Testis (tissue), 3 donors: ENCODE measurements around the gene SLC13A4. TPM values are rescaled to one million over a fixed set of nuclear protein-coding genes. Genes with fewer than 3 reads are reported as not detected.
A peak's percentile ranks its signal among the peaks of the same experiment; 100 is the strongest.

Experiments used
- DNase-seq: peaks from one replicate; pipeline ENCODE4 v3.0.0-alpha.2; 2019
- H3K27ac ChIP-seq, 2 donors: fragments of 200-600 bp; sonication (generic); one replicate each; pipeline ENCODE4 v1.5.1; 2019
- H3K27me3 ChIP-seq: fragments of 200-600 bp; sonication (generic); one replicate; pipeline ENCODE4 v1.5.1; 2019
- H3K36me3 ChIP-seq: fragments of 200-600 bp; sonication (generic); one replicate; pipeline ENCODE4 v1.5.1; 2017; ENCODE audit warnings: low read depth; ENCODE audit errors: missing control alignments
- H3K4me1 ChIP-seq: fragments of 200-600 bp; sonication (generic); one replicate; pipeline ENCODE4 v1.5.1; 2019
- H3K4me3 ChIP-seq, 2 donors: fragments of 200-600 bp; sonication (generic); one replicate each; pipeline ENCODE4 v1.5.1; 2017 to 2019
- H3K9me3 ChIP-seq: fragments of 200-600 bp; sonication (generic); one replicate; pipeline ENCODE4 v1.5.1; 2017
- POLR2A ChIP-seq: fragments of 450-650 bp; IDR thresholded peaks from one replicate; pipeline ENCODE4 v1.6.1; 2017; ENCODE audit warnings: antibody characterized with exemption, mild to moderate bottlenecking, moderate library complexity
- WGBS, 2 donors: methylation state at CpG; one replicate each; pipeline ENCODE4 v1.1.5; 2018; 5-methylcytosine and 5-hydroxymethylcytosine counted together
- intact Hi-C: fragments of 100-400 bp; cut with DNase I; formaldehyde crosslinking; loops from one replicate; pipeline ENCODE4 v1.15.1; 2023; ENCODE audit warnings: low total_unique reads
- polyA plus RNA-seq: library from polyadenylated mRNA; stranded (reverse); fragments of 350-450 nt; fragmentation: Illumina TruSeq; extraction: RNeasy Lipid Tissue Mini Kit (QIAGEN cat#74804); gene quantifications from one replicate; pipeline ENCODE4 v1.2.3, GENCODE V29; 2014; ENCODE audit warnings: low read depth, low replicate concordance; ENCODE audit not compliant: insufficient read depth
- total RNA-seq, 2 donors: library from RNA; depleted of rRNA; stranded (reverse); fragments of >200 nt; gene quantifications; one replicate each; pipeline ENCODE4 v1.2.3, GENCODE V29; 2016
- TF ChIP-seq, protein P1 (sequence below), 3 experiments: fragments of 450-650 bp in 2 of 3; fragments of 200-600 bp in 1 of 3; sonication (generic) in 1 of 3; IDR thresholded peaks; one replicate each; pipeline ENCODE4 v1.5.1; 2016 to 2019; ENCODE audit warnings: antibody characterized with exemption in 3 of 3, mild to moderate bottlenecking in 2 of 3, moderate library complexity in 1 of 3

The SLC13A4 gene
- total and polyA plus RNA-seq, 3 donors from 2014 or later = 19.0 to 34.6 (median 33.0) TPM

GRCh38 chr7:135769005-135769802 lies 41.2 kb upstream of the SLC13A4 start:
- peak; percentile 50 for DNase-seq
- Histone ChIP-seq H3K4me1 (peaks cover 8% of the 10 kb centered on the region), H3K9me3 (no peaks in the 10 kb centered on the region), H3K36me3 (no peaks in the 10 kb centered on the region), H3K4me3 (no peak overlapping the region), H3K27ac (peak overlapping the region; percentile 11 to 68), H3K27me3 (no peaks in the 10 kb centered on the region)
- intact Hi-C loops = no loop called here
- 58 to 69% methylated on average over 7 of the region's 7 CpGs for WGBS, 2 donors
- no peak for TF ChIP-seq POLR2A
- TF ChIP-seq, protein P1, sequence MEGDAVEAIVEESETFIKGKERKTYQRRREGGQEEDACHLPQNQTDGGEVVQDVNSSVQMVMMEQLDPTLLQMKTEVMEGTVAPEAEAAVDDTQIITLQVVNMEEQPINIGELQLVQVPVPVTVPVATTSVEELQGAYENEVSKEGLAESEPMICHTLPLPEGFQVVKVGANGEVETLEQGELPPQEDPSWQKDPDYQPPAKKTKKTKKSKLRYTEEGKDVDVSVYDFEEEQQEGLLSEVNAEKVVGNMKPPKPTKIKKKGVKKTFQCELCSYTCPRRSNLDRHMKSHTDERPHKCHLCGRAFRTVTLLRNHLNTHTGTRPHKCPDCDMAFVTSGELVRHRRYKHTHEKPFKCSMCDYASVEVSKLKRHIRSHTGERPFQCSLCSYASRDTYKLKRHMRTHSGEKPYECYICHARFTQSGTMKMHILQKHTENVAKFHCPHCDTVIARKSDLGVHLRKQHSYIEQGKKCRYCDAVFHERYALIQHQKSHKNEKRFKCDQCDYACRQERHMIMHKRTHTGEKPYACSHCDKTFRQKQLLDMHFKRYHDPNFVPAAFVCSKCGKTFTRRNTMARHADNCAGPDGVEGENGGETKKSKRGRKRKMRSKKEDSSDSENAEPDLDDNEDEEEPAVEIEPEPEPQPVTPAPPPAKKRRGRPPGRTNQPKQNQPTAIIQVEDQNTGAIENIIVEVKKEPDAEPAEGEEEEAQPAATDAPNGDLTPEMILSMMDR (IDR thresholded peaks at IDR 0.05) = no peak

DNA sequence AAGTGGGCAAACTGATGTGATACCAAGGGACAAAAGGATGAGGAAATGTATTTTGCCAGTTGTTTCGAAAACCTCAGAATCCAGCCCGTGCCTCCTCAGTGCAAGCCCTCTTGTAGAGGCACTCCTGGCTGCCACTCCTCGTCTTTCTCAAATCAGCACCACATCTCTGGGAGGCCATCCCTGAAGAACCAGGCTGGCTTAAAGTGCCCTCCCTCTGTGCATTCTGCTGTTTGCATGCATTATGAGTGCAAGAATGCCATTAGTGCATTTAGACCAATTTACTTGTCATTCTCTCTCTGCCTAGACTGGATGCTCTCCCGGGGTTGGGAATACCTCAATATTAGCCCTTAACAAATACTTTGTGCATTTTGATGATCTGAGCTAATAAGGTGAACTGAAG lies 40.5 kb upstream of the SLC13A4 start:
- no peak overlapping the region for H3K4me3 ChIP-seq
- intact Hi-C loops = no loop called here
- H3K4me1 ChIP-seq = peaks cover 8% of the 10 kb centered on the region
- TF ChIP-seq, protein P1 (IDR thresholded peaks at IDR 0.05) = no peak
- no peak for TF ChIP-seq POLR2A
- no peaks in the 10 kb centered on the region for H3K27me3 ChIP-seq
- peak overlapping the region in 1 of 2 donors; percentile 68 for H3K27ac ChIP-seq
- WGBS, 2 donors = 65% methylated on average over 4 of the region's 4 CpGs
- no peaks in the 10 kb centered on the region for H3K36me3 ChIP-seq
- H3K9me3 ChIP-seq = no peaks in the 10 kb centered on the region
- DNase-seq = no peak

GRCh38 chr7:135768064-135768463 lies 40.1 kb upstream of the SLC13A4 start:
- 87 to 91% methylated on average over 3 of the region's 3 CpGs for WGBS, 2 donors

GRCh38 chr7:135763261-135763660 lies 35.3 kb upstream of the SLC13A4 start:
- intact Hi-C loops = no loop called here
- no peak for DNase-seq
- Histone ChIP-seq H3K4me1 (peaks cover 5% of the 10 kb centered on the region), H3K27ac (no peak overlapping the region), H3K36me3 (no peaks in the 10 kb centered on the region), H3K9me3 (no peaks in the 10 kb centered on the region), H3K4me3 (no peak overlapping the region), H3K27me3 (no peaks in the 10 kb centered on the region)
- WGBS, 2 donors = 91 to 96% methylated on average over 2 of the region's 2 CpGs
- no peak for TF ChIP-seq POLR2A
- TF ChIP-seq, protein P1 (IDR thresholded peaks at IDR 0.05) = no peak

More at GRCh38 chr7:135768064-135768463, 40.1 kb upstream of the SLC13A4 start:
- Histone ChIP-seq H3K36me3 (no peaks in the 10 kb centered on the region), H3K27ac (no peak overlapping the region), H3K27me3 (no peaks in the 10 kb centered on the region), H3K9me3 (no peaks in the 10 kb centered on the region), H3K4me1 (peaks cover 8% of the 10 kb centered on the region), H3K4me3 (no peak overlapping the region)
- intact Hi-C loops = no loop called here
- TF ChIP-seq, protein P1 (IDR thresholded peaks at IDR 0.05) = no peak
- TF ChIP-seq POLR2A = no peak
- no peak for DNase-seq
